Keratinocyte (primary cell): Measurements from ENCODE around the gene GHRHR. TPM values are rescaled to one million over a fixed set of nuclear protein-coding genes. Genes with fewer than 3 reads are reported as not detected.

ENCODE experiments used
- DNase-seq: peaks from one replicate; pipeline ENCODE4 v3.0.0-alpha.2; 2011; ENCODE audit warnings: low read depth, missing footprints, low spot score
- FAIRE-seq: peaks from 2 replicates; lab custom pipeline; 2011; peaks lifted over from hg19 to GRCh38; lab: Jason Lieb, UNC
- H2AFZ ChIP-seq: 2 replicates; pipeline ENCODE4 v1.6.0; 2012; ENCODE audit warnings: low read length, control low read depth, inconsistent platforms; ENCODE audit not compliant: control insufficient read depth
- H3K27ac ChIP-seq: 2 replicates; pipeline ENCODE4 v1.5.1; 2011; ENCODE audit warnings: low read length; ENCODE audit not compliant: control insufficient read depth, insufficient read depth
- H3K27me3 ChIP-seq: 3 replicates; pipeline ENCODE4 v1.6.0; 2011; ENCODE audit warnings: low read length; ENCODE audit not compliant: control insufficient read depth, insufficient read depth; ENCODE audit errors: extremely low read depth
- H3K36me3 ChIP-seq, 2 experiments: 2 replicates in 1 of 2; 3 replicates in 1 of 2; pipeline ENCODE4 v1.5.1; 2011; ENCODE audit warnings: low read length in 2 of 2, mild to moderate bottlenecking in 1 of 2; ENCODE audit not compliant: control insufficient read depth in 2 of 2, insufficient read depth in 2 of 2; ENCODE audit errors: extremely low read depth in 1 of 2
- H3K4me1 ChIP-seq: 3 replicates; pipeline ENCODE4 v1.5.1; 2011; ENCODE audit warnings: low read length; ENCODE audit not compliant: control insufficient read depth, insufficient read depth; ENCODE audit errors: extremely low read depth
- H3K4me2 ChIP-seq: 3 replicates; pipeline ENCODE4 v1.6.0; 2011; ENCODE audit warnings: low read depth, low read length; ENCODE audit not compliant: control insufficient read depth, insufficient read depth; ENCODE audit errors: extremely low read depth
- H3K4me3 ChIP-seq, 3 experiments: fragments of 200-600 bp in 1 of 3; sonication (generic) in 1 of 3; 2 replicates in 2 of 3; 3 replicates in 1 of 3; pipeline ENCODE4 v1.5.1; 2011 to 2016; ENCODE audit warnings: low read length in 3 of 3, mild to moderate bottlenecking in 3 of 3, control low read depth in 2 of 3, inconsistent platforms in 1 of 3, low read depth in 1 of 3, mixed read lengths in 1 of 3, mixed run types in 1 of 3, moderate library complexity in 1 of 3; ENCODE audit not compliant: control insufficient read depth in 2 of 3, insufficient read depth in 2 of 3; ENCODE audit errors: extremely low read depth in 1 of 3
- H3K79me2 ChIP-seq: 2 replicates; pipeline ENCODE4 v1.6.0; 2012; ENCODE audit warnings: low read length; ENCODE audit not compliant: control insufficient read depth, insufficient read depth
- H3K9ac ChIP-seq: 3 replicates; pipeline ENCODE4 v1.6.0; 2011; ENCODE audit warnings: low read length; ENCODE audit not compliant: control insufficient read depth, insufficient read depth; ENCODE audit errors: extremely low read depth
- H3K9me1 ChIP-seq: 3 replicates; pipeline ENCODE4 v1.6.0; 2011; ENCODE audit warnings: low read length; ENCODE audit not compliant: control insufficient read depth, insufficient read depth; ENCODE audit errors: extremely low read depth
- H3K9me3 ChIP-seq: 2 replicates; pipeline ENCODE4 v1.5.1; 2012; ENCODE audit warnings: low read depth, low read length; ENCODE audit not compliant: control insufficient read depth
- H4K20me1 ChIP-seq: 3 replicates; pipeline ENCODE4 v1.6.0; 2011; ENCODE audit warnings: low read length; ENCODE audit not compliant: control insufficient read depth, insufficient read depth; ENCODE audit errors: extremely low read depth
- EZH2 ChIP-seq: IDR thresholded peaks from one replicate; pipeline ENCODE4 v1.6.1; 2012; ENCODE audit warnings: inconsistent platforms, mild to moderate bottlenecking, low read length, moderate library complexity
- dilution Hi-C: fragments of 300-500 bp; cut with MboI; formaldehyde crosslinking; loops from one replicate; pipeline ENCODE4 v1.7.0; 2020; ENCODE audit warnings: low sequenced_read_pairs; ENCODE audit not compliant: extremely low pct_ligation_motif_present
- polyA plus RNA-seq, 5 experiments: library from polyadenylated mRNA; depleted of rRNA in 3 of 5; stranded (reverse) in 3 of 5; stranded (forward) in 1 of 5; unstranded in 1 of 5; fragments of >200 nt; gene quantifications; 1 replicate in 1 of 5; 2 replicates in 3 of 5; 3 replicates in 1 of 5; pipeline versions ENCODE4 v1.2.1 to v1.2.3, GENCODE V29; 2011 to 2012; ENCODE audit warnings: missing spikeins in 2 of 5, low read depth in 1 of 5, low replicate concordance in 1 of 5
- TF ChIP-seq, protein P1 (sequence below), 3 experiments: IDR thresholded peaks in 1 of 3; conservative IDR thresholded peaks in 1 of 3; optimal IDR thresholded peaks in 1 of 3; 2 replicates in 2 of 3; 3 replicates in 1 of 3; pipeline versions ENCODE3 to v1.5.1; 2011; ENCODE audit warnings: low read length in 3 of 3, mild to moderate bottlenecking in 3 of 3, moderate library complexity in 2 of 3, control low read depth in 1 of 3, inconsistent platforms in 1 of 3; ENCODE audit not compliant: insufficient read depth in 2 of 3; ENCODE audit errors: extremely low read depth in 1 of 3

GHRHR gene
- polyA plus RNA-seq, 1 donor (not counting 4 experiments of a cell fraction or from before 2014, with no cell fraction given): not detected

DNA sequence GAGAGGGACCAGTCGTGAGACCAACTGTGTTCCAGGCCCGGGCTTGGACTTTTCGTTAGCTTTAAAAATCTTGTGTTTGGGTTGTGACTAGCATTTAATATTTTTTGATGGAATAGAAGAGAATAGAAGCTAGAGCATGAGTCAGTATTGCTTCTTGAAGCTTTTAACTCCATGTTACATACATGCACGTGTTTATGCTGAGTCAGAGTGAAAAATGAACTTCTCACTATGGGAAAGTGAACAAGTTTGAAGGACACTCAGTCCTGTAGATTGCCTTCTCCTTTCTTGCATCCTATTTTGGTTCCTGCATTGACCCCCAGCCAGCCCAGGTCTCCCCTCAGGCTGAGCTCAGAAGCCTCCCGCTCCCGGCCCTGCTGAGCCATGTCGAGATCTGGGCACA, 31.8 kb downstream of the GHRHR start:
- no peak for FAIRE-seq
- TF ChIP-seq, protein P1, sequence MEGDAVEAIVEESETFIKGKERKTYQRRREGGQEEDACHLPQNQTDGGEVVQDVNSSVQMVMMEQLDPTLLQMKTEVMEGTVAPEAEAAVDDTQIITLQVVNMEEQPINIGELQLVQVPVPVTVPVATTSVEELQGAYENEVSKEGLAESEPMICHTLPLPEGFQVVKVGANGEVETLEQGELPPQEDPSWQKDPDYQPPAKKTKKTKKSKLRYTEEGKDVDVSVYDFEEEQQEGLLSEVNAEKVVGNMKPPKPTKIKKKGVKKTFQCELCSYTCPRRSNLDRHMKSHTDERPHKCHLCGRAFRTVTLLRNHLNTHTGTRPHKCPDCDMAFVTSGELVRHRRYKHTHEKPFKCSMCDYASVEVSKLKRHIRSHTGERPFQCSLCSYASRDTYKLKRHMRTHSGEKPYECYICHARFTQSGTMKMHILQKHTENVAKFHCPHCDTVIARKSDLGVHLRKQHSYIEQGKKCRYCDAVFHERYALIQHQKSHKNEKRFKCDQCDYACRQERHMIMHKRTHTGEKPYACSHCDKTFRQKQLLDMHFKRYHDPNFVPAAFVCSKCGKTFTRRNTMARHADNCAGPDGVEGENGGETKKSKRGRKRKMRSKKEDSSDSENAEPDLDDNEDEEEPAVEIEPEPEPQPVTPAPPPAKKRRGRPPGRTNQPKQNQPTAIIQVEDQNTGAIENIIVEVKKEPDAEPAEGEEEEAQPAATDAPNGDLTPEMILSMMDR (optimal IDR thresholded peaks at IDR 0.05 in 1 of 3, IDR thresholded peaks at IDR 0.05 in 1 of 3, conservative IDR thresholded peaks at IDR 0.05 in 1 of 3; ENCODE audit: extremely low read depth in 1 of 3, insufficient read depth in 2 of 3, low read length in 3 of 3): no peak
- TF ChIP-seq EZH2: no peak
- dilution Hi-C loops: loop anchor here (25.0 kb wide), 1 partner anchor 117 kb away; no protein-coding TSS in a partner anchor

DNA sequence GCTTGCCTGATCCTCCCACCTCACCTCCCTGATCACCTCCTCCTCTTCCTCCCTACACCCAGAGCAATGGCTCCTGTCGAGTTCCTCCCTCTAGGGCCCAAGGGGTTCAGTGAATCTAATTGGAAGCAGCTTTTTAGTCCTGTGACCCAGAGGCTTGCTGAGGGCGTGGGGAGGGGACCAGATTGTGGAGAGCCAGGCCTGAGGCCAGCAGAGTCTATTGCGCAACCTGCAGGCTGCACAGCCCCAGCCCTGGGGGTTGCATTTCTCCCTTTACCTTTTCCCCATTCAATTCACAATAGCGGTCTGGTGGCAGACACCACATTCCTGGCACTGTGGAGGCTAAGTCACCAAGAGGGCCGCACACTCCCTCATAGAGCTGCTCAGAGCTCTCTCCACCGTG, 32.5 kb downstream of the GHRHR start:
- Histone ChIP-seq H4K20me1 (no peaks in the 10 kb centered on the region), H3K27me3 (no peaks in the 10 kb centered on the region), H3K9ac (no peak overlapping the region), H3K79me2 (no peaks in the 10 kb centered on the region), H3K9me1 (no peaks in the 10 kb centered on the region), H3K27ac (no peak overlapping the region), H3K36me3 (no peaks in the 10 kb centered on the region), H3K4me3 (no peak overlapping the region), H3K4me2 (no peak overlapping the region), H2AFZ (no peak overlapping the region), H3K9me3 (no peaks in the 10 kb centered on the region), H3K4me1 (peaks cover 13% of the 10 kb centered on the region)
- DNase-seq: no peak
- no peak for TF ChIP-seq EZH2
- TF ChIP-seq, protein P1 (optimal IDR thresholded peaks at IDR 0.05 in 1 of 3, IDR thresholded peaks at IDR 0.05 in 1 of 3, conservative IDR thresholded peaks at IDR 0.05 in 1 of 3; ENCODE audit: extremely low read depth in 1 of 3, insufficient read depth in 2 of 3, low read length in 3 of 3): no peak
- no peak for FAIRE-seq
- dilution Hi-C loops: loop anchor here (25.0 kb wide), 1 partner anchor 116 kb away; no protein-coding TSS in a partner anchor

More for the DNA sequence above, 31.8 kb downstream of the GHRHR start:
- H3K27ac ChIP-seq: no peak overlapping the region
- H3K79me2 ChIP-seq: no peaks in the 10 kb centered on the region
- no peak for DNase-seq
- H3K9ac ChIP-seq: no peak overlapping the region
- H3K4me2 ChIP-seq: no peak overlapping the region
- H2AFZ ChIP-seq: no peak overlapping the region
- no peaks in the 10 kb centered on the region for H3K9me3 ChIP-seq
- no peaks in the 10 kb centered on the region for H3K27me3 ChIP-seq
- no peaks in the 10 kb centered on the region for H4K20me1 ChIP-seq
- H3K9me1 ChIP-seq: no peaks in the 10 kb centered on the region
- H3K4me1 ChIP-seq: peaks cover 13% of the 10 kb centered on the region
- no peaks in the 10 kb centered on the region for H3K36me3 ChIP-seq
- no peak overlapping the region for H3K4me3 ChIP-seq
